DMS153 treated with DMSO at 0.1 percent for 48 hours (cell line): ENCODE data around the gene NPAS1.
"Not testable (repeated sequence)": the region's sequence is repeated elsewhere in the genome, so short reads cannot be mapped to it uniquely, and the experiment has no call there.

Experiments used
- DNase-seq: peaks from one replicate; lab custom pipeline; 2025; ENCODE audit not compliant: unreplicated experiment; lab: John Stamatoyannopoulos, UW

The NPAS1 gene

GRCh38 chr19:47044946-47045866 lies 25.6 kb downstream of the NPAS1 start:
- no peak for DNase-seq

GRCh38 chr19:47045867-47046470 lies 26.3 kb downstream of the NPAS1 start:
- no peak for DNase-seq

- no peak for DNase-seq
Measured at GRCh38 chr19:47047272-47047762, 27.7 kb downstream of the NPAS1 start.

GRCh38 chr19:47047763-47048405 lies 28.2 kb downstream of the NPAS1 start:
- DNase-seq = peak; percentile 64

- DNase-seq = no peak
Measured at GRCh38 chr19:47049307-47049700, 29.7 kb downstream of the NPAS1 start.

- not testable (repeated sequence) for DNase-seq
Measured at GRCh38 chr19:47050562-47050961, 30.9 kb downstream of the NPAS1 start.

- DNase-seq = no peak
Measured at GRCh38 chr19:47056411-47056810, 36.8 kb downstream of the NPAS1 start.

- DNase-seq = no peak
Measured at GRCh38 chr19:47057328-47057727, 37.7 kb downstream of the NPAS1 start.

- DNase-seq = no peak
Measured at GRCh38 chr19:47058621-47059022, 39.0 kb downstream of the NPAS1 start.

GRCh38 chr19:47063874-47064273 lies 44.2 kb downstream of the NPAS1 start:
- no peak for DNase-seq

- DNase-seq = no peak
Measured at GRCh38 chr19:47065242-47065641, 45.6 kb downstream of the NPAS1 start.

GRCh38 chr19:47066376-47067214 lies 47.0 kb downstream of the NPAS1 start:
- no peak for DNase-seq

- no peak for DNase-seq
Measured at GRCh38 chr19:47067215-47067847, 47.7 kb downstream of the NPAS1 start.

GRCh38 chr19:47068246-47068645 lies 48.6 kb downstream of the NPAS1 start:
- no peak for DNase-seq

GRCh38 chr19:47068876-47069406 lies 49.3 kb downstream of the NPAS1 start:
- DNase-seq = no peak

- DNase-seq = no peak
Measured at GRCh38 chr19:47069795-47070194, 50.2 kb downstream of the NPAS1 start.

- no peak for DNase-seq
Measured at GRCh38 chr19:47070756-47071155, 51.1 kb downstream of the NPAS1 start.

- DNase-seq = no peak
Measured at GRCh38 chr19:47071731-47072130, 52.1 kb downstream of the NPAS1 start.

- no peak for DNase-seq
Measured at GRCh38 chr19:47072323-47072722, 52.7 kb downstream of the NPAS1 start.

GRCh38 chr19:47073574-47073973 lies 53.9 kb downstream of the NPAS1 start:
- DNase-seq = no peak
